Fibroblast of pulmonary artery (primary cell): ENCODE results near the gene SMIM17.

Experiments
- DNase-seq: peaks from one replicate; pipeline ENCODE4 v3.0.0-alpha.2; 2010; ENCODE audit warnings: low read depth
- H3K4me3 ChIP-seq: replicated peaks from 2 replicates; pipeline ENCODE4 v1.5.1; 2011; ENCODE audit warnings: low read depth, mild to moderate bottlenecking, control low read depth, low read length, moderate library complexity
- CTCF ChIP-seq: IDR thresholded peaks from 2 replicates; pipeline ENCODE4 v1.5.1; 2011; ENCODE audit warnings: mild to moderate bottlenecking, control low read depth, low read length, inconsistent platforms; ENCODE audit errors: missing control alignments

SMIM17 gene

GRCh38 chr19:56701895-56702294 lies 58.9 kb downstream of the SMIM17 start:
- no peak for TF ChIP-seq CTCF
- H3K4me3 ChIP-seq, result no peak overlapping the region
- DNase-seq, result no peak

GRCh38 chr19:56705939-56706338 lies 63.0 kb downstream of the SMIM17 start:
- H3K4me3 ChIP-seq, result no peak overlapping the region
- TF ChIP-seq CTCF, result no peak
- no peak for DNase-seq
